Measurements from ENCODE around the gene DNHD1. TPM values are rescaled to one million over a fixed set of nuclear protein-coding genes. Genes with fewer than 3 reads are reported as not detected.

Gene DNHD1
- total and polyA plus RNA-seq, 2 of the 13 experiments (the other 11 are each of a cell fraction or from before 2014, with no cell fraction given) = 2.7 to 9.3 TPM

- in situ Hi-C loops (cut with HindIII; ENCODE audit: extremely low pct_ligation_motif_present, low pct_unique_long_range_greater_than_20kb) = no loop called here
- DNase-seq (ENCODE audit: low spot score) (no peak), FAIRE-seq (no peak), ATAC-seq (peak; percentile 30; the same call in 2 of the 3 replicates)
- POLR2A ChIA-PET = no interaction called here
- no TSS peak for BruUV-seq (replicated peaks)
- no peaks in the 10 kb centered on the region for H4K20me1 ChIP-seq (ENCODE audit: insufficient read depth, low read length)
- H3K4me1 ChIP-seq (ENCODE audit: insufficient read depth, low read length) = no peaks in the 10 kb centered on the region
- no peak overlapping the region for H3K4me3 ChIP-seq (replicated peaks in 1 of 3; ENCODE audit: insufficient read depth in 1 of 3, low read depth in 2 of 3, low read length in 3 of 3)
- no peaks in the 10 kb centered on the region for H3K9me3 ChIP-seq (ENCODE audit: low read length)
- no peaks in the 10 kb centered on the region; a peak in 1 of 5 replicates for H3K36me3 ChIP-seq (replicated peaks in 1 of 2; ENCODE audit: control insufficient read depth in 1 of 2, insufficient read depth in 2 of 2, low read length in 2 of 2)
- no peak overlapping the region for H3K27ac ChIP-seq (ENCODE audit: extremely low read length, insufficient read depth, low read length)
- WGBS (ENCODE audit: low lambda C conversion rate) = 80% methylated on average over 3 of the region's 3 CpGs
- H3K4me2 ChIP-seq (ENCODE audit: low read depth, low read length) = no peak overlapping the region
- intact Hi-C loops (cut with micrococcal nuclease; ENCODE audit: unreplicated experiment) = no loop called here
- H2AFZ ChIP-seq (ENCODE audit: low read length) = no peak overlapping the region
- H3K79me2 ChIP-seq (ENCODE audit: insufficient read depth, low read length) = no peaks in the 10 kb centered on the region
- no peaks in the 10 kb centered on the region for H3K27me3 ChIP-seq (ENCODE audit: control insufficient read depth in 1 of 2, insufficient read depth in 2 of 2, low read length in 2 of 2)
- no peak overlapping the region for H3K9ac ChIP-seq (ENCODE audit: insufficient read depth, low read depth, low read length)
- CTCF ChIA-PET (ENCODE audit: low intra/inter-chr PET ratio, low total read pairs) = no interaction called here
- TF ChIP-seq TOE1 (CRISPR knock-in tag; IDR thresholded peaks at IDR 0.05) = no peak
Measured at GRCh38 chr11:6538945-6539344, 41.9 kb downstream of the DNHD1 start.

- in situ Hi-C loops (cut with HindIII; ENCODE audit: extremely low pct_ligation_motif_present, low pct_unique_long_range_greater_than_20kb) = no loop called here
- Histone ChIP-seq H3K36me3 (replicated peaks in 1 of 2; ENCODE audit: control insufficient read depth in 1 of 2, insufficient read depth in 2 of 2, low read length in 2 of 2) (peaks cover 0 to 1% of the 10 kb centered on the region in 2 experiments; a peak in 2 of 5 replicates), H3K79me2 (ENCODE audit: insufficient read depth, low read length) (no peaks in the 10 kb centered on the region), H3K27me3 (ENCODE audit: control insufficient read depth in 1 of 2, insufficient read depth in 2 of 2, low read length in 2 of 2) (no peaks in the 10 kb centered on the region), H3K9me3 (ENCODE audit: low read length) (no peaks in the 10 kb centered on the region), H3K4me1 (ENCODE audit: insufficient read depth, low read length) (no peaks in the 10 kb centered on the region), H2AFZ (ENCODE audit: low read length) (no peak overlapping the region), H3K27ac (ENCODE audit: extremely low read length, insufficient read depth, low read length) (no peak overlapping the region), H3K4me3 (replicated peaks in 1 of 3; ENCODE audit: insufficient read depth in 1 of 3, low read depth in 2 of 3, low read length in 3 of 3) (no peak overlapping the region), H3K9ac (ENCODE audit: insufficient read depth, low read depth, low read length) (no peak overlapping the region), H4K20me1 (ENCODE audit: insufficient read depth, low read length) (no peaks in the 10 kb centered on the region), H3K4me2 (ENCODE audit: low read depth, low read length) (no peak overlapping the region)
- no peak for TF ChIP-seq REXO4 (CRISPR knock-in tag; IDR thresholded peaks at IDR 0.05; ENCODE audit: borderline replicate concordance)
- no peak for TF ChIP-seq PAX8 (CRISPR knock-in tag; IDR thresholded peaks at IDR 0.05; ENCODE audit: borderline replicate concordance)
- no peak for TF ChIP-seq RAD51 (IDR thresholded peaks at IDR 0.05; ENCODE audit: borderline replicate concordance)
- TF ChIP-seq SIX1 (CRISPR knock-in tag; IDR thresholded peaks at IDR 0.05; ENCODE audit: borderline replicate concordance) = no peak
- TF ChIP-seq ZNF790 (CRISPR knock-in tag; IDR thresholded peaks at IDR 0.05; ENCODE audit: borderline replicate concordance) = no peak
- no peak for TF ChIP-seq CCDC6 (CRISPR knock-in tag; IDR thresholded peaks at IDR 0.05)
- TF ChIP-seq ZNF335 (CRISPR knock-in tag; IDR thresholded peaks at IDR 0.05) = no peak
- no peak for TF ChIP-seq ZBTB37 (CRISPR knock-in tag; IDR thresholded peaks at IDR 0.05)
- no peak for TF ChIP-seq ZNF639 (CRISPR knock-in tag; conservative IDR thresholded peaks at IDR 0.05)
- TF ChIP-seq SRF (IDR thresholded peaks at IDR 0.05; ENCODE audit: low read depth, low read length) = no peak
- no peak for TF ChIP-seq ZNF569 (CRISPR knock-in tag; IDR thresholded peaks at IDR 0.05; ENCODE audit: borderline replicate concordance)
- ATAC-seq (no peak; the same call in 2 of the 3 replicates), DNase-seq (ENCODE audit: low spot score) (no peak), FAIRE-seq (no peak)
- CTCF ChIA-PET (ENCODE audit: low intra/inter-chr PET ratio, low total read pairs) = no interaction called here
- intact Hi-C loops (cut with micrococcal nuclease; ENCODE audit: unreplicated experiment) = no loop called here
- POLR2A ChIA-PET = no interaction called here
- 95% methylated on average over 10 of the region's 12 CpGs for WGBS (ENCODE audit: low lambda C conversion rate)
- BruUV-seq (replicated peaks) = no TSS peak
Measured at GRCh38 chr11:6539748-6540268, 42.7 kb downstream of the DNHD1 start.

Measured in HepG2 (cell line).